Measurements from ENCODE around the gene SPARC. TPM values are rescaled to one million over a fixed set of nuclear protein-coding genes. Genes with fewer than 3 reads are reported as not detected.

The SPARC gene
- polyA plus RNA-seq, 4 donors: 2,008 to 2,551 (median 2,286) TPM

- DNase-seq (ENCODE audit: low read depth in 4 of 4, low spot score in 2 of 4): no peak
These were observed 58.4 kb downstream of the SPARC start for GRCh38 chr5:151628112-151628823.

GRCh38 chr5:151627650-151628049 lies 59.1 kb downstream of the SPARC start:
- DNase-seq (ENCODE audit: low read depth in 4 of 4, low spot score in 2 of 4): no peak

GRCh38 chr5:151625285-151625684 lies 61.4 kb downstream of the SPARC start:
- DNase-seq (ENCODE audit: low read depth in 4 of 4, low spot score in 2 of 4): no peak

- DNase-seq (ENCODE audit: low read depth in 4 of 4, low spot score in 2 of 4): no peak
These were observed 62.2 kb downstream of the SPARC start for GRCh38 chr5:151624476-151624875.

GRCh38 chr5:151622367-151623088 lies 64.2 kb downstream of the SPARC start:
- DNase-seq (ENCODE audit: low read depth in 4 of 4, low spot score in 2 of 4): no peak

GRCh38 chr5:151620461-151620840 lies 66.3 kb downstream of the SPARC start:
- no peak for DNase-seq (ENCODE audit: low read depth in 4 of 4, low spot score in 2 of 4)

- DNase-seq (ENCODE audit: low read depth in 4 of 4, low spot score in 2 of 4): no peak
These were observed 66.8 kb downstream of the SPARC start for GRCh38 chr5:151619812-151620460.

GRCh38 chr5:151618907-151619306 lies 67.8 kb downstream of the SPARC start:
- DNase-seq (ENCODE audit: low read depth in 4 of 4, low spot score in 2 of 4): no peak

- no peak for DNase-seq (ENCODE audit: low read depth in 4 of 4, low spot score in 2 of 4)
These were observed 68.6 kb downstream of the SPARC start for GRCh38 chr5:151617841-151618710.

GRCh38 chr5:151617383-151617840 lies 69.3 kb downstream of the SPARC start:
- DNase-seq (ENCODE audit: low read depth in 4 of 4, low spot score in 2 of 4): no peak

- no peak for DNase-seq (ENCODE audit: low read depth in 4 of 4, low spot score in 2 of 4)
These were observed 71.3 kb downstream of the SPARC start for GRCh38 chr5:151615431-151615830.

GRCh38 chr5:151614565-151614964 lies 72.2 kb downstream of the SPARC start:
- DNase-seq (ENCODE audit: low read depth in 4 of 4, low spot score in 2 of 4): no peak

GRCh38 chr5:151612689-151613427 lies 73.9 kb downstream of the SPARC start:
- no peak for DNase-seq (ENCODE audit: low read depth in 4 of 4, low spot score in 2 of 4)

- DNase-seq (ENCODE audit: low read depth in 4 of 4, low spot score in 2 of 4): no peak
These were observed 75.5 kb downstream of the SPARC start for GRCh38 chr5:151611127-151611775.

Other genes with a start within 250 kb of the SPARC start
- 10 to 100 TPM in 1 of 4 donors, 1 to 10 TPM in 3; 6.6 to 10.9 (median 8.0) TPM for gene SLC36A1, start 239.3 kb downstream of the SPARC start, polyA plus RNA-seq (ENCODE audit: insufficient read length in 4 of 4)
- gene FAT2, start 95.6 kb downstream of the SPARC start, polyA plus RNA-seq (ENCODE audit: insufficient read length in 4 of 4): 10 to 100 TPM in 1 of 4 donors, 1 to 10 TPM in 3; 5.7 to 11.0 (median 6.7) TPM
- 100 to 1,000 TPM; 103 to 128 (median 116) TPM for gene ATOX1, start 71.7 kb upstream of the SPARC start, polyA plus RNA-seq (ENCODE audit: insufficient read length in 4 of 4)
- gene G3BP1, start 85.0 kb upstream of the SPARC start, polyA plus RNA-seq (ENCODE audit: insufficient read length in 4 of 4): 100 to 1,000 TPM; 147 to 167 (median 156) TPM
- gene GLRA1, start 237.9 kb upstream of the SPARC start, polyA plus RNA-seq (ENCODE audit: insufficient read length in 4 of 4): under 1 TPM in 2 of 4 donors, not detected in 2; 0.08 to 0.24 TPM